Measurements from ENCODE around the gene MISFA.
"Not testable (repeated sequence)": the region's sequence is repeated elsewhere in the genome, so short reads cannot be mapped to it uniquely, and the experiment has no call there.

The MISFA gene

DNA sequence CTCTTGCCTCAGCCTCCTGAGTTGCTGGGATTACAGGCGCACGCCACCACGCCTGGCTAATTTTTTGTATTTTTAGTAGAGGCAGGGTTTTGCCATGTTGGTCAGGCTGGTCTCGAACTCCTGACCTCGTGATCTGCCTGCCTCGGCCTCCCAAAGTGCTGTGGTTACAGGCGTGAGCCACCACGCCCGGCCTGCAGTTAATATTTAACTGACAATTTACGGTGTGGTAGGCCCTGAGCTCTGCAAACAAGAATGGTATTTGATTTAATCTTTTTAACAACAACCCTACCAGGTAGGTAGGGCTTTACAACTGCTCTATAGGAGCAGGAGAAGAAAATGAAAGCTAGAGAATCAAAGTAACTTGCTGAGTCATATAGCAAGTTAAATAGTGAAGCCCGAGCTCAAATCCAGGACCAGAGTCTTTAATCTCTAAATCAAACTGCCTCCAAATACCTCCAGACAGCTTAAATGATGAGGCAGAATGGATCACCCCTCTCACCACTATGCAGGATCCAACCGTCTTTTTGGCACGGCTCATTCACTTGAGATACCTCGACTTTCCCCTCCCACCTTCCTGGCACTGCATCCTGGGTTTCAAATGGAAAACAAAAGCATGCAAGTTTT is 20.5 kb upstream of the MISFA start:
- TF ChIP-seq, protein P1, sequence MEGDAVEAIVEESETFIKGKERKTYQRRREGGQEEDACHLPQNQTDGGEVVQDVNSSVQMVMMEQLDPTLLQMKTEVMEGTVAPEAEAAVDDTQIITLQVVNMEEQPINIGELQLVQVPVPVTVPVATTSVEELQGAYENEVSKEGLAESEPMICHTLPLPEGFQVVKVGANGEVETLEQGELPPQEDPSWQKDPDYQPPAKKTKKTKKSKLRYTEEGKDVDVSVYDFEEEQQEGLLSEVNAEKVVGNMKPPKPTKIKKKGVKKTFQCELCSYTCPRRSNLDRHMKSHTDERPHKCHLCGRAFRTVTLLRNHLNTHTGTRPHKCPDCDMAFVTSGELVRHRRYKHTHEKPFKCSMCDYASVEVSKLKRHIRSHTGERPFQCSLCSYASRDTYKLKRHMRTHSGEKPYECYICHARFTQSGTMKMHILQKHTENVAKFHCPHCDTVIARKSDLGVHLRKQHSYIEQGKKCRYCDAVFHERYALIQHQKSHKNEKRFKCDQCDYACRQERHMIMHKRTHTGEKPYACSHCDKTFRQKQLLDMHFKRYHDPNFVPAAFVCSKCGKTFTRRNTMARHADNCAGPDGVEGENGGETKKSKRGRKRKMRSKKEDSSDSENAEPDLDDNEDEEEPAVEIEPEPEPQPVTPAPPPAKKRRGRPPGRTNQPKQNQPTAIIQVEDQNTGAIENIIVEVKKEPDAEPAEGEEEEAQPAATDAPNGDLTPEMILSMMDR (IDR thresholded peaks at IDR 0.05; ENCODE audit: control insufficient read depth, extremely low read depth, insufficient read depth), result no peak

DNA sequence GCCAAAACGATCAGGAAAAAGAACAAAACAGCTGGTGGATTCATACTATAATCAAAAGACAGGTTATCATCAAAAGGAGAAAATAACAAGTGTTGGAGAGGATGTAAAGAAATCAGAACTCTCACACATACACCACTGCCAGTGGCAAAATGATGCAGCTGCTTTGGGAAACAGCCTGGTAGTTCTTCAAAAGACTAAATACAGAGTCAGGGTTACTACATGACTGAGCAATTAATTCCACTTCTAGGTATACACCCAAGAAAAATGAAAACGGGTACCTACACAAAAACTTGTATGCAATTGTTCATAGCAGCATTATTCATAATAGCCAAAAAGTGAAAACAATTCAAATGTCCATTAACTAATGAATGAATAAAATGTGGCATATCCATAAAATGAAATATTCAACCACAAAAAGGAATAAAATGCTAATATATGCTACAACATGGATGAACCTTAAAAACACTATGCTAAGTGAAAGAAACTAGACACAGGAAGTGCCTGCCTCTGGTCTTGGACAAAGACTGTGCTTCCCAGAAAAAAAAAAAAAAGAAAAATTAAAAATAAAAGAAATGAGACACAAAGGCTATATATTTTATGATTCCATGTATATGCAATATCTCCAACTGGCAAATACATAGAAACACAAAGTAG is 19.3 kb upstream of the MISFA start:
- no peak overlapping the region for H3K4me3 ChIP-seq (ENCODE audit: low read depth, low read length)
- TF ChIP-seq, protein P1 (IDR thresholded peaks at IDR 0.05; ENCODE audit: control insufficient read depth, extremely low read depth, insufficient read depth), result no peak
- DNase-seq (ENCODE audit: low read depth), result no peak

More for the DNA sequence above, 20.5 kb upstream of the MISFA start:
- peak; percentile 31 for DNase-seq (ENCODE audit: low read depth)
- no peak overlapping the region for H3K4me3 ChIP-seq (ENCODE audit: low read depth, low read length)

DNA sequence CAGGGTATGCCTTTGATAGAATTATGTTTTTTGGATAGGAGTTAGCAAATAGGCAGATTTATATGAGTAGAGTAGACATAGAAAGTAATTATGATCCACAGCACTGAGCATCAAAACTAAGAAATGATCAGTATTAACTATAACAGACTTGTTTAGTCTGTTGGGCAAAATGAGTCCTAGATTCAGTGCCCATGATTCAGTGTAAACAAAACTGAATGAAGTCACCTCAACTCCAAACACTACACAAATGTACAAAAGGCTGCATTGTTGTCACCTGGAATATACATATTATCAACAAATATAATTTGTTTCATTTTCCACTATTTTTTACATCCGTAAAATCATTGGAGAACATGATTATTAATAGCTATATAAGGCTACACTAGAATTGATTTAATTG is 17.8 kb upstream of the MISFA start:
- DNase-seq (ENCODE audit: low read depth), result no peak
- TF ChIP-seq, protein P1 (IDR thresholded peaks at IDR 0.05; ENCODE audit: control insufficient read depth, extremely low read depth, insufficient read depth), result no peak
- H3K4me3 ChIP-seq (ENCODE audit: low read depth, low read length), result no peak overlapping the region

DNA sequence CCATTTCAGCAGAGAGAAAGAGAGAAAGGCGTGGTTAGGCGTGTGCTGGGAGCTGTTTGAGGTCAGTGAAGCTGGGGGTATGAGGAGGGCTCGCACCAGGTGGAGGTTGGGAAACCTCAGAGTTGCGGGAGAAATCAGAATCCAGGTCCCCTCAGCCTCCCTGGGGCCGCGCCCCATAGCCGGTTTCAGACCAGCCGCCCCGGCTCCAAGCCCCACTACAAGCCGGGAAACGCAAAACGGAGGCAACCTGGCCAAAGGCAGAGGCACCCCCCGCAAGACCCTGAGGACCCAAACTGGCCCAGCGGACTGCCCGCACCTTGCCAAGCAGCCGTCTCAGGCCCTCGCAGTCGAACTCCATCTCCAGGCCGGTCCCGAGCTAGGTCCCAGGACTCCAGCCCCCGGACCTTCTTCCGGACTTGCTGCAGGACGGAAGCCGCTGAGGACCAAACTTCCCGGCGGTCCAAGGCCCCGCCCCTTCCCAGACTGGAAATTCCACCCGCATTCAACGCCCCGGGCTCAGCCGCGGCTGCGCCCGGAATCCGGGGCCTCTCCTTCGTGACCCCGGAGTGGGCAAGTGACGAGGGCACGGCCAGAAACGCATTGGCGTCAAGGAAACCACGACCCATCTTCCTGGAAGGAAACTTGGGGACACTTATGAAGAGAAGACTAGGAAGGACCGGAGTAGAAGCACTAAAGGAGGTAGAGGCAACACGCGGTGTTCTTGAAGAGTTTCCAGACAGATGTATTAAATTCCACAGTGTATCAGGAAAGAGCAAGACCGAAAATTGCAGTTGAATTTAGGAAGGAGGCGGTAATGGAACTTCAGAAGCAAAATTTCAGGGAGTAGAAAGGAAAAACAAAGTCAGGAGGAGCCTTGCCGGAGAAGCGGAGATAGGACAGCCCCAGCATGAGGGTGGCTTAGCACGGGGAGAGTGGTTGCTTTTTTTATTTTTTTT is 11.0 kb upstream of the MISFA start, which contains the start of gene UEVLD:
UEVLD (minus strand) TSS at position 438 of the 956 bp plus-strand sequence; CDS start at position 358, 80 bp downstream.
- TF ChIP-seq, protein P1 (IDR thresholded peaks at IDR 0.05; ENCODE audit: control insufficient read depth, extremely low read depth, insufficient read depth), result no peak
- DNase-seq (ENCODE audit: low read depth), result peak; percentile 67
- peak within 1 kb of the TSS; percentile 94 for H3K4me3 ChIP-seq (ENCODE audit: low read depth, low read length)

DNA sequence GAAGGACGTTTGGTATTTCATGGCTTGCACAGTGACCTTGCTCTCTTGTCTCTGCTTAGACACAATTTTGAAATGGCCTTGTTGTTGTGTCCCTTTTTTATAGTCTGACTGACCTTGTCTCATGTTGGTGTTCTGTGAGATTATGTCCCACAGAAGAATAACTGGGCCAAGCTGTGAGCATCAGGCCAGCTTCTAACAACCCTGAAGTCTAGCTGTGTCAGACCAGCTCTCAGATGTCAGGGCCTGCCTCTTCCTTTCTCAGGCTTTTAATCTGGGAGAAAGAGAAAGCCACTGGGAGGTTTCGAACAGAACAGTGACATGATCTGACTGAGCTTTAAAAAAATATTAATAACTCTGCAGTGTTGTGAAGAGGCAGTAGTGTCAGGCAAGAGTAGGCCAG is 9.0 kb upstream of the MISFA start:
- DNase-seq (ENCODE audit: low read depth), result no peak
- no peak overlapping the region for H3K4me3 ChIP-seq (ENCODE audit: low read depth, low read length)
- TF ChIP-seq, protein P1 (IDR thresholded peaks at IDR 0.05; ENCODE audit: control insufficient read depth, extremely low read depth, insufficient read depth), result no peak

DNA sequence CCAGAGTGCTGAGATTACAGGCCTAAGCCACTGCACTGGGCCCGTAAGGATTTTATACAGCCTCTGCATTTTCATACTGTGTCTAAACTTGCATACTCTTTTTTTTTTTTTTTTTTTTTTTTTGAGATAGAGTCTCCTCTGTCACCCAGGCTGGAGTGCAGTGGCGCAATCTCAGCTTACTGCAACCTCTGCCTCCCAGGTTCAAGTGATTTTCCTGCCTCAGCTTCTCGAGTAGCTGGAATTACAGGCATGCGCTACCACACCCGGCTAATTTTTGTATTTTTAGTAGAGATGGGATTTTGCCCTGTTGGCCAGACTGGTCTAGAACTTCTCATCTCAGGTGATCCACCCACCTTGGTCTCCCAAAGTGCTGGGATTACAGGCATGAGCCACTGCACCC is 5.5 kb upstream of the MISFA start:
- not testable (repeated sequence) for DNase-seq (ENCODE audit: low read depth); H3K4me3 ChIP-seq (ENCODE audit: low read depth, low read length)

Measured in LNCaP clone FGC (cell line).